Vagina (tissue), 2 donors: Measurements from ENCODE around the gene RNF11.

Source experiments
- CTCF ChIP-seq, 3 experiments: fragments of 450-650 bp in 2 of 3; fragments of 200-600 bp in 1 of 3; sonication (generic) in 1 of 3; IDR thresholded peaks; one replicate each; pipeline ENCODE4 v1.5.1; 2017 to 2019; ENCODE audit warnings: antibody characterized with exemption in 3 of 3, mild to moderate bottlenecking in 2 of 3, moderate library complexity in 2 of 3
- POLR2A ChIP-seq, 2 donors: fragments of 450-650 bp; IDR thresholded peaks; one replicate each; pipeline ENCODE4 v1.6.1; 2017; ENCODE audit warnings: antibody characterized with exemption in 2 of 2, mild to moderate bottlenecking in 2 of 2, moderate library complexity in 2 of 2
- POLR2AphosphoS5 ChIP-seq, 2 donors: sonication (generic); formaldehyde crosslinking; IDR thresholded peaks; one replicate each; pipeline ENCODE4 v1.9.0; 2017; ENCODE audit warnings: antibody characterized with exemption in 2 of 2, mild to moderate bottlenecking in 2 of 2, low read depth in 1 of 2; ENCODE audit not compliant: insufficient read depth in 1 of 2

DNA sequence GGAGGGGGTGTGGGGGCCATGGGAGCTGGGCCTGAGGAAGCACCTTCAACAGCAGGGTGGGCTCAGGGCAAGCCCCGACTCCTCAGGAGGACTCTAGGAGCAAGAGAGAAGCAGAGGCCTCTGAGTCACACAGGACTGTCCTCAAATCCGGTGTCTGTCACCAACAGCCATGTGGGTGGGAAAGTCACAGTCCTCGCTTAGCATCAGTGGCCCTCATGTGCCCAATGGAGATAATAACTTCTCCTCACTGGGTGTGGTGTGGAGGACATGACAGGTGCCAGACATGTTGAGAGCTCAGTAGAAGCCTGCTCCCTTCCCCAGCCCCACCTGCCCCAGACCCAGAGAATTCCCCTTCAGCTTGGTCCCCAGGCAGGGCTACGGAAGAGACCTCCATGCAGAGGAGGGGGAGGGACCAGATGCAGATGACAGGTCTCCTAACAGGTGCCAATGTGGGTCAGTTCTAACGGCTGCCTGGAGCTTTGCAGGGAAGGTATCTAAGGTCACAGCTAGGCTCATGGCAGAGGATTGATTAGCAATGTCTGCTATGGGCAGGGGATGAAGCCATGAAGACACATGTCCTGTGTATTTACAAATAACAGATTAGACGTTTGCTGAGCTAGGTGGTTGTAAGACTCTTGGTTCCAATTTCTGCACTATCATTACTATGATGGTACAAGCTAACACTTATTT, 64.1 kb downstream of the RNF11 start:
- TF ChIP-seq POLR2A (IDR thresholded peaks at IDR 0.05) (no peak), POLR2AphosphoS5 (IDR thresholded peaks at IDR 0.05; ENCODE audit: insufficient read depth in 1 of 2, low read depth in 1 of 2) (no peak), CTCF (IDR thresholded peaks at IDR 0.05) (no peak)
